GM19351 (cell line): ENCODE measurements around the gene RABEPK.
"Not testable (repeated sequence)": the region's sequence is repeated elsewhere in the genome, so short reads cannot be mapped to it uniquely, and the experiment has no call there.

Experiments used
- ATAC-seq: cut with Tn5 transposase; IDR thresholded peaks from one replicate; pipeline ENCODE4 v1.9.1; 2021; ENCODE audit warnings: mild to moderate bottlenecking, moderate library complexity; ENCODE audit not compliant: unreplicated experiment

RABEPK gene

DNA sequence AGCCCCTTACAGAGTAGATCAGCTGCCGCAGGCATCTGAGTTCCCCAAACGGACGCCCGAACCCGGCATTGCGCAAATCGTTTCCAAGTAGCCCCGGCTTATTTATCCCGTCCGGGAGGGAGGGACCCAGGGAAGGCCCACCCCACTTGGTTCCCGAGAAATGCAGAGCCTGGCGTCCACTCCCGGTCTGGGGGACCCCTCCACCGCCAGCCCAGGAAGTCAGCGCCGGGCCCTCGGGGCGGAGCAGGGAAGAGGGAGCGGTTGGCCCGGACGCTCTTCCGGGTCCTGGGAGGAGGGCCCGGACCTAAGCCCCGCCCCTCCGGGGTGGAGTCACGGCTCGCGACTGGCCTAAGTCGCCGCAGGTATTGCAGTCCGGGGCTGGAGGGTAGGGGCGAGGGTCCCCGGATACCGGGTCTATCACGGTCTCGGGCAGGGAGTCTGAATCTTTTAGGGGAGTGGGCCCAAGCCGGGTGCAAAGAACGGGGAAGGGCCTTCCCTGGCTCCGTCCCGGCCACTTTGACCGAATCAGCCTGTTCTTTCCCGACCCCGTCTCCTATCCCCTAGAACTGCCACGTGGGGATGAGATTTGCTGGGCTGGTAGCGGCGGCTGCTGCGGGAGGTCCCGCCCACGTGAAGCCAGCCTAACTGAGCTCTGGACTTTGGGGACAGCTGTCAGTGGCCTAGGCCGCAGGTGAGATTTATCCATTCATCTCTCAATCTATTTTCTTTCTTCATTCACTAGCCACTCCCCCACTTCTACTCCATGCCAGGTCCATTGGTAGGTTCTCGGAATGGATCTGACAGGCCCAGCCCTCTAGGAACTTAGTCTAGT, at the start of gene RABEPK:
RABEPK (plus strand) TSS at position 327 of the 832 bp plus-strand sequence. CDS start 2,472 bp downstream, outside the sequence.
- peak; percentile 97 for ATAC-seq

GRCh38 chr9:125151730-125152129, 48.6 kb upstream of the RABEPK start:
- ATAC-seq: no peak

GRCh38 chr9:125153712-125154367, 46.5 kb upstream of the RABEPK start:
- ATAC-seq: no peak

GRCh38 chr9:125156551-125156950, 43.8 kb upstream of the RABEPK start:
- no peak for ATAC-seq

- ATAC-seq: no peak
Measured at GRCh38 chr9:125160750-125161149, 39.6 kb upstream of the RABEPK start.

DNA sequence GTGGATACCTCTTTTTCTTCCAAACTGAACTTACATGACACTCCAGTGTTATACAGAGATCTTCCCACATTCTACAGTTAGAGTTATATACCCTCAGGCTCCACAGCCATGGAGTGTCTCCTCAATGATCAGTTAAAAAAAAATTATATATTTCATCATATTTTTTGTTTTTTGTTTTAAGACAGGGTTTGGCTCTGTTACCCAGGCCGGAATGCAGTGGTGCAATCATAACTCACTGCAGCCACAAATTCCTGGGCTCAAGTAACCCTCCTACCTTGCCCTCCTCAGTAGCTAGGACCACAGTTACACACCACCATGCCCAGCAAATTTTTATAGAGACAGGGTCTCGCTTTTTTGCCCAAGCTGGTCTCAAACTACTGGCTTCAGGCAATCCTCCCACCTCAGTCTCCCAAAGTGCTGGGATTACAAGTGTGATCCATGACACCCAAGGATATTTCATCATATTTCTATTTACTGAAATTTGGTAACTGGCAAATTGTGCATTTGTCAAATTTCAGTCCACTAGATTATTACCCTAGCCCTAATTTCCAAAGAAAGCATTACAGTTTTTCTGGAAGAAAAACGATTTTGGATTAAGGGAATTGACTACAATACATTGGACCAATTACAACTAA, 38.9 kb upstream of the RABEPK start:
- no peak for ATAC-seq

DNA sequence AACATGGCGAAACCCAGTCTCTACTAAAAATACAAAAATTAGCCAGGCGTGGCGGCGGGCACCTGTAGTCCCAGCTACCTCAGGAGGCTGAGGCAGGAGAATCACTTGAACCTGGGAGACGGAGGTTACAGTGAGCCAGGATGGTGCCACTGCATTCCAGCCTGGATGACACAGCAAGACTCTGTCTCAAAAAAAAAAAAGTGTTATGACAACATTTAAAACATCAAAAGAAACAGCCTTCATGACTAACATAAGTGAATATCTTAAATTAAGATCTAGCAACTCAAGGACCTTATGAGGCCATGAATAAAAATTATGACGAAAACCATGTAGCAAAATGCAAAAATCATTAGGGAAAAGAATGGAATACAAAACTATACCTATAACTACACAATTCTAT, 37.5 kb upstream of the RABEPK start:
- ATAC-seq: not testable (repeated sequence)

DNA sequence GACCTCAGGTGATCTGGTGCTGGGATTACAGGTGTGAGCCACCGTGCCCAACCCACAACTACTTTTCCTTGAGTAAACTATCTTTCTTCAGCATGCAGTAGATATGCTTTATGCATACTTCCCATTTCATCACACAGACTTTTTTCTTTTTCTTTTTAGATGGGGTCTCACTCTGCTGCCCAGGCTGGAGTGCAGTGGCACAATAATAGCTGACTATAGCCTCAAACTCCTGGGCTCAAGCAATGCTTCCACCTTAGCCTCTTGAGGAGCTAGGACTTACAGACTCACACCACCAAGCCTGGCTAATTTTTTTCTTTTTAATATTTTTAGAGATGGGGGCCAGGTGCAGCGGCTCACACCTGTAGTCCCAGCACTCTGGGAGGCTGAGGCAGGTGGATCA, 33.6 kb upstream of the RABEPK start:
- ATAC-seq: no peak

GRCh38 chr9:125169895-125170294, 30.4 kb upstream of the RABEPK start:
- ATAC-seq: no peak

- no peak for ATAC-seq
Measured at GRCh38 chr9:125172031-125172755, 28.1 kb upstream of the RABEPK start.

- no peak for ATAC-seq
Measured at GRCh38 chr9:125176636-125177035, 23.7 kb upstream of the RABEPK start.

DNA sequence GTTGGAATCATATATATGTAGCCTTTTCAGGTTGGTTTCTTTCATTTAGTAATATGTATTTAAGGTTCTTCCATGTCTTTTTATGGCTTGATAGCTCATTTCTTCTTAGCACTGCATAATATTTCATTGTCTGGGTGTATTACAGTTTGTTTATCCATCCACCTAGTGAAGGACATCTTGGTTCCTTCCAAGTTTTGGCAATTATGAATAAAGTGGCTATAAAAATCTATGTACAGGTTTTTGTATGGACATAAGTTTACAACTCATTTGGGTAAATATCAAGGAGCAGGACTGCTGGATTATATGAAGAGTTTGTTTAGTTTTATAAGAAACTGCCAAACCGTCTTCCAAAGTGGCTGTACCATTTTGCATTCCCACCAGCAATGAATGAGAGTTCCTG, 22.5 kb upstream of the RABEPK start:
- ATAC-seq: no peak

DNA sequence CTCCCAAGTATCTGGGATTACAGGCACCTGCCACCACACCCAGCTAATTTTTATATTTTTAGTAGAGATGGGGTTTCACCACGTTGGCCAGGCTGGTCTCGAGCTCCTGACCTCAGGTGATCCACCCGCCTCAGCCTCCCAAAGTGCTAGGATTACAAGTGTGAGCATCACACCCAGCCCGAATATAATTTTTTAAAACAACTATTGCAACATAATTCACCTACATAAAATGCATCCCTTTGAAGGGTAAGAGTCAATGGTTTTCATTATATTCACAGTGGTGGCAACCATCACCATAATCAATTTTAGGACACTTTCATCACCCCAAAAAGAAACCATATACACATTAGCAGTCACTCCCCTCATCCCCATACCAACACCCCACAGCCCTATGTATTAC, 20.6 kb upstream of the RABEPK start:
- ATAC-seq: not testable (repeated sequence)

DNA sequence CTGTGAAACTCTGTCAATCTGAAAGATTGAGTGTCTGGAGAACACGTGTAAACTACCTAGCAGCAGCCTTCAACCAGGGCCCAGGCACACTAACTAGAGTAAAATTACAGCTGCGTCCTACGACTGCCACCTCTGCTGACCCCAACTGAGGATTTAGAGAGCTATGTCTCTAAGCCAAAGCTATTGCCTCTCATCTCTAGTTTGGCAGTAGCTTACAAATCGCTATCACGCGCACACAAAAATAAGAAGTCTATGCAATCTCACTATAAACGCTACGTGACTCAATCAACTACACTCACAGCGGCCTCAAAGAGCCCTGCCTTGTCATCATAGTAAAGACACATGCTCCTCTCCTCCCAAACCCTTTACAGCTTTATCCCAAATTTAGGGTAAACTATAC, 19.5 kb upstream of the RABEPK start:
- ATAC-seq: no peak

DNA sequence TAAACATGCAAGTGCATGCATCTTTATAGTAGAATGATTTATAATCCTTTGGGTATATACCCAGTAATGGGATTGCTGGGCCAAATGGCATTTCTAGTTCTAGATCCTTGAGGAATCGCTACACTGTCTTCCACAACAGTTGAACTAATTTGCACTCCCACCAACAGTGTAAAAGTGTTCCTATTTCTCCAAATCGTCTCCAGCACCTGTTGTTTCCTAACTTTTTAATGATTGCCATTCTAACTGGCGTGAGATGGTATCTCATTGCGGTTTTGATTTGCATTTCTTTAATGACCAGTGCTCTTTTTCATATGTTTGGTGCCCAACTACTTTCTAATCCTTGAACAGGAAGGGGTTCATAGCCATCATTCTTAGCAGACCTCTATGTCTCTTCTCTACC, 18.6 kb upstream of the RABEPK start:
- not testable (repeated sequence) for ATAC-seq

GRCh38 chr9:125183054-125183453, 17.3 kb upstream of the RABEPK start:
- no peak for ATAC-seq

GRCh38 chr9:125183561-125183960, 16.8 kb upstream of the RABEPK start:
- ATAC-seq: no peak

- ATAC-seq: no peak
Measured at GRCh38 chr9:125189011-125189360, 11.4 kb upstream of the RABEPK start.

- peak; percentile 97 for ATAC-seq
Measured at GRCh38 chr9:125189361-125190289, 10.7 kb upstream of the RABEPK start, which contains the start of gene PPP6C. Gene PPP6C (minus strand): TSS chr9:125189803. CDS start chr9:125189718, 85 bp downstream.

- ATAC-seq: no peak
Measured at GRCh38 chr9:125190361-125190801, 10.0 kb upstream of the RABEPK start.
